HG03108 (cell line): ENCODE results near the gene UBXN4.
"Not testable (repeated sequence)": the region's sequence is repeated elsewhere in the genome, so short reads cannot be mapped to it uniquely, and the experiment has no call there.

Experiments used
- ATAC-seq: cut with Tn5 transposase; IDR thresholded peaks from one replicate; pipeline ENCODE4 v1.9.1; 2021; ENCODE audit warnings: moderate library complexity; ENCODE audit not compliant: unreplicated experiment

Gene UBXN4

GRCh38 chr2:135762530-135762929 is 20.9 kb downstream of the UBXN4 start:
- no peak for ATAC-seq

GRCh38 chr2:135768863-135769262 is 27.2 kb downstream of the UBXN4 start:
- no peak for ATAC-seq

GRCh38 chr2:135773319-135773718 is 31.7 kb downstream of the UBXN4 start:
- no peak for ATAC-seq

GRCh38 chr2:135773917-135774316 is 32.3 kb downstream of the UBXN4 start:
- ATAC-seq = no peak

GRCh38 chr2:135775420-135775819 is 33.8 kb downstream of the UBXN4 start:
- ATAC-seq = no peak

- no peak for ATAC-seq
Observed at GRCh38 chr2:135776367-135776766, 34.7 kb downstream of the UBXN4 start.

GRCh38 chr2:135782231-135782630 is 40.6 kb downstream of the UBXN4 start:
- ATAC-seq = no peak

- no peak for ATAC-seq
Observed at GRCh38 chr2:135783439-135783838, 41.8 kb downstream of the UBXN4 start.

GRCh38 chr2:135785032-135785431 is 43.4 kb downstream of the UBXN4 start:
- no peak for ATAC-seq

- no peak for ATAC-seq
Observed at GRCh38 chr2:135786823-135787222, 45.2 kb downstream of the UBXN4 start.

GRCh38 chr2:135790423-135790822 is 48.8 kb downstream of the UBXN4 start:
- no peak for ATAC-seq

GRCh38 chr2:135791418-135792190 is 49.9 kb downstream of the UBXN4 start:
- no peak for ATAC-seq

GRCh38 chr2:135792401-135793150 is 50.9 kb downstream of the UBXN4 start:
- peak; percentile 42 for ATAC-seq

GRCh38 chr2:135795641-135796040 is 54.0 kb downstream of the UBXN4 start:
- ATAC-seq = not testable (repeated sequence)

- no peak for ATAC-seq
Observed at GRCh38 chr2:135796606-135797005, 55.0 kb downstream of the UBXN4 start.

- ATAC-seq = no peak
Observed at GRCh38 chr2:135797497-135798274, 56.0 kb downstream of the UBXN4 start.

GRCh38 chr2:135798275-135798705 is 56.6 kb downstream of the UBXN4 start:
- ATAC-seq = no peak

- no peak for ATAC-seq
Observed at GRCh38 chr2:135798762-135799161, 57.1 kb downstream of the UBXN4 start.

GRCh38 chr2:135799738-135800137 is 58.1 kb downstream of the UBXN4 start:
- no peak for ATAC-seq

GRCh38 chr2:135800513-135801460 is 59.1 kb downstream of the UBXN4 start:
- no peak for ATAC-seq
